Panc1 (cell line): Measurements from ENCODE around the gene ARHGEF10L. TPM values are rescaled to one million over a fixed set of nuclear protein-coding genes. Genes with fewer than 3 reads are reported as not detected.

Experiments used
- ATAC-seq: fragments of 200-7000 bp; cut with Tn5 transposase; 2 replicates; pipeline ENCODE4 v1.9.1; 2020; ENCODE audit warnings: mild to moderate bottlenecking, moderate library complexity
- BruUV-seq: library from RNA; stranded (reverse); fragments of 400-500 nt; replicated peaks from 2 replicates; lab custom pipeline; 2021; lab: Mats Ljungman, UMichigan
- CTCF ChIA-PET: fragments of 300-600 bp; sonication (Branson Sonifier 250); formaldehyde crosslinking; loops from one replicate; lab custom pipeline; 2022; ENCODE audit warnings: antibody characterized with exemption; lab: Charles Lee
- POLR2A ChIA-PET: fragments of 300-600 bp; sonication (Branson Sonifier 250); formaldehyde crosslinking; loops from one replicate; lab custom pipeline; 2022; ENCODE audit warnings: antibody characterized with exemption; lab: Charles Lee
- DNase-seq: peaks from one replicate; pipeline ENCODE4 v3.0.0-alpha.2; 2010; ENCODE audit warnings: low read depth, low spot score
- H3K27ac ChIP-seq: 2 replicates; pipeline ENCODE4 v1.5.1; 2011; ENCODE audit warnings: mild to moderate bottlenecking, low read length, inconsistent platforms
- H3K27me3 ChIP-seq: fragments of 200-500 bp; sonication (Bioruptor generic); 2 replicates; pipeline ENCODE4 v1.6.0; 2014; ENCODE audit warnings: low read length, inconsistent platforms; ENCODE audit not compliant: control insufficient read depth, insufficient read depth
- H3K36me3 ChIP-seq: fragments of 200-500 bp; sonication (Bioruptor generic); 2 replicates; pipeline ENCODE4 v1.5.1; 2014; ENCODE audit warnings: inconsistent platforms, mild to moderate bottlenecking, low read length, moderate library complexity; ENCODE audit not compliant: control insufficient read depth, insufficient read depth
- H3K4me1 ChIP-seq: 2 replicates; pipeline ENCODE4 v1.5.1; 2011; ENCODE audit warnings: inconsistent platforms, mild to moderate bottlenecking, low read length, moderate library complexity; ENCODE audit not compliant: control insufficient read depth, insufficient read depth
- H3K4me3 ChIP-seq, 2 experiments: 2 replicates each; pipeline ENCODE4 v1.5.1; 2011 to 2012; ENCODE audit warnings: low read depth in 2 of 2, low read length in 2 of 2, mild to moderate bottlenecking in 2 of 2, inconsistent platforms in 1 of 2, moderate library complexity in 1 of 2
- H3K9me3 ChIP-seq: fragments of 200-500 bp; sonication (Bioruptor generic); 2 replicates; pipeline ENCODE4 v1.5.1; 2014; ENCODE audit warnings: low read depth, mild to moderate bottlenecking, inconsistent platforms, low read length, moderate library complexity; ENCODE audit not compliant: control insufficient read depth, insufficient read depth
- POLR2AphosphoS5 ChIP-seq: IDR thresholded peaks from 2 replicates; pipeline ENCODE4 v1.6.1; 2012; ENCODE audit warnings: mild to moderate bottlenecking, low read depth, low read length, moderate library complexity
- SIN3A ChIP-seq: IDR thresholded peaks from 2 replicates; pipeline ENCODE4 v1.6.1; 2012; ENCODE audit warnings: low read depth, mild to moderate bottlenecking, low read length, moderate library complexity, borderline replicate concordance; ENCODE audit not compliant: insufficient read depth
- TCF7L2 ChIP-seq: IDR thresholded peaks from 2 replicates; pipeline ENCODE4 v1.6.1; 2011; ENCODE audit warnings: mild to moderate bottlenecking, low read depth, low read length, inconsistent platforms
- in situ Hi-C: cut with HindIII; loops from 2 replicates; pipeline ENCODE4 v1.10.0; 2016; ENCODE audit warnings: low sequenced_read_pairs, low pct_unique_long_range_greater_than_20kb
- intact Hi-C: fragments of 100-400 bp; cut with micrococcal nuclease; formaldehyde crosslinking; loops from one replicate; pipeline ENCODE4 v1.10.0; 2022; ENCODE audit not compliant: unreplicated experiment
- total RNA-seq: library from RNA; stranded (reverse); gene quantifications from one replicate; pipeline ENCODE4 v1.2.1, GENCODE V29; 2021; ENCODE audit not compliant: unreplicated experiment
- TF ChIP-seq, protein P1 (sequence below): fragments of 450-650 bp; IDR thresholded peaks from 2 replicates; pipeline ENCODE4 v1.5.1; 2017; ENCODE audit warnings: mild to moderate bottlenecking
- TF ChIP-seq, protein P2 (sequence below), 2 experiments: IDR thresholded peaks; 2 replicates each; pipeline ENCODE4 v1.6.1; 2011 to 2012; ENCODE audit warnings: low read depth in 2 of 2, control low read depth in 1 of 2, low read length in 1 of 2, mild to moderate bottlenecking in 1 of 2, moderate library complexity in 1 of 2; ENCODE audit not compliant: insufficient read depth in 1 of 2

ARHGEF10L gene
- total RNA-seq, 1 experiment from 2014 or later = 5.9 TPM

DNA sequence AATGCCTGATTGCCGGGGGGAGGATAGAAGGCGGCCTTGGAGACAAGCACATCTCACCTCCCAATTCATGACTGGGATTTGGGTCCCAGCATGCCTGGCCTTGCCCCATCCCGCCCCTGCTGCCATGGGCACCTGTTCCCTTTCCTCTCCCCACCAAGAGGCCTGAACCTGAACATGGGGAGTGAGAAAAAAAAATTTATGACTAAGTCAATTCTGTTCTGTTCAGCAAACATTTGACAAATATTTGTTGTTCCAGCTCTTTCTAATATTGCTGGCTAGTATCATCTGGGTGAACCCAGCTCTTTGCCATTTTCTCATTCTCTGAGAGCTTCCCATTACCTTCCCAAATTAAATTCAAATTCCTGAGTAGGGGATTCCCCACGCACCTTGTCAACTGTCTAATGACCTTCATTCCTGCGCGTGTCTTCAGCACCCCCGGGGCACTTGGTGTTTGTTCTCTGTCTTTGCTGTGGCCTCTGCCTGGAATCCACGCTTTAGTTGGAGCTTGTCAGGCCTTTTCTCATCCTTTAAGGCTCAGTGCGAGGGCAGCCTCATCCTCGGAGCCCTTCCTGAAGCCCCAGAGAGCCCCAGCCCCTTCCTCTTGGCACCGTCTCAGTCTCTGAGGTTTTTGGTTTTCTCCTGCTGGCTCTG is 42.8 kb downstream of the ARHGEF10L start:
- DNase-seq = no peak
- no TSS peak for BruUV-seq
- CTCF ChIA-PET = interaction anchor here (0.6 to 0.9 kb wide), 2 partner anchors 13 to 80 kb away, joined by 6 read pairs; no protein-coding TSS in a partner anchor
- no peak overlapping the region for H3K27ac ChIP-seq
- no peak overlapping the region for H3K4me3 ChIP-seq
- H3K9me3 ChIP-seq = no peaks in the 10 kb centered on the region
- no peaks in the 10 kb centered on the region for H3K36me3 ChIP-seq
- POLR2A ChIA-PET = no interaction called here
- H3K27me3 ChIP-seq = no peaks in the 10 kb centered on the region
- in situ Hi-C loops (no loop called here), intact Hi-C loops (no loop called here)
- TF ChIP-seq TCF7L2 (no peak), POLR2AphosphoS5 (no peak), SIN3A (no peak)
- TF ChIP-seq, protein P1, sequence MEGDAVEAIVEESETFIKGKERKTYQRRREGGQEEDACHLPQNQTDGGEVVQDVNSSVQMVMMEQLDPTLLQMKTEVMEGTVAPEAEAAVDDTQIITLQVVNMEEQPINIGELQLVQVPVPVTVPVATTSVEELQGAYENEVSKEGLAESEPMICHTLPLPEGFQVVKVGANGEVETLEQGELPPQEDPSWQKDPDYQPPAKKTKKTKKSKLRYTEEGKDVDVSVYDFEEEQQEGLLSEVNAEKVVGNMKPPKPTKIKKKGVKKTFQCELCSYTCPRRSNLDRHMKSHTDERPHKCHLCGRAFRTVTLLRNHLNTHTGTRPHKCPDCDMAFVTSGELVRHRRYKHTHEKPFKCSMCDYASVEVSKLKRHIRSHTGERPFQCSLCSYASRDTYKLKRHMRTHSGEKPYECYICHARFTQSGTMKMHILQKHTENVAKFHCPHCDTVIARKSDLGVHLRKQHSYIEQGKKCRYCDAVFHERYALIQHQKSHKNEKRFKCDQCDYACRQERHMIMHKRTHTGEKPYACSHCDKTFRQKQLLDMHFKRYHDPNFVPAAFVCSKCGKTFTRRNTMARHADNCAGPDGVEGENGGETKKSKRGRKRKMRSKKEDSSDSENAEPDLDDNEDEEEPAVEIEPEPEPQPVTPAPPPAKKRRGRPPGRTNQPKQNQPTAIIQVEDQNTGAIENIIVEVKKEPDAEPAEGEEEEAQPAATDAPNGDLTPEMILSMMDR = no peak
- ATAC-seq = no peak
- H3K4me1 ChIP-seq = peaks cover 15% of the 10 kb centered on the region

DNA sequence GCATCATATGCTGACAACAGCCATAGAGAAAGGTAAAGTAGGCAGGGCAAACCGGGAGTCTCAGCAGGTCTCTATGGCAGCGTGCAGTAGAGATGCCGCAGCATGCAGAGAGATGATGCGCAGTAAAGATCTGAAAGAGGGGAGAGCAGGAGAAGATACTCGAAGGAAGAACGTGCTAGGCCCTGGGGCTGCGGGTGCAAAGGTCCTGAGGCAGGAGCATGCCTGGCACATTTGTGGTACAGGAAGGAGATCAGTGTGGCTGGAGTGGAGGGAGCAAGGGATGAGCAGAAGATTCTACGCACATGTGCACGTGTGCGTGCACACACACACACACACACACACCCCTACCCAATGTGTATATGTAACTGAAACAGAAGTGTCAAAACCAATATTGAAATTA is 45.0 kb downstream of the ARHGEF10L start:
- ATAC-seq (no peak), DNase-seq (no peak)
- intact Hi-C loops (no loop called here), in situ Hi-C loops (no loop called here)
- no peaks in the 10 kb centered on the region for H3K9me3 ChIP-seq
- no peak overlapping the region for H3K27ac ChIP-seq
- H3K27me3 ChIP-seq = no peaks in the 10 kb centered on the region
- POLR2A ChIA-PET = no interaction called here
- peaks cover 27% of the 10 kb centered on the region for H3K4me1 ChIP-seq
- TF ChIP-seq, protein P2, sequence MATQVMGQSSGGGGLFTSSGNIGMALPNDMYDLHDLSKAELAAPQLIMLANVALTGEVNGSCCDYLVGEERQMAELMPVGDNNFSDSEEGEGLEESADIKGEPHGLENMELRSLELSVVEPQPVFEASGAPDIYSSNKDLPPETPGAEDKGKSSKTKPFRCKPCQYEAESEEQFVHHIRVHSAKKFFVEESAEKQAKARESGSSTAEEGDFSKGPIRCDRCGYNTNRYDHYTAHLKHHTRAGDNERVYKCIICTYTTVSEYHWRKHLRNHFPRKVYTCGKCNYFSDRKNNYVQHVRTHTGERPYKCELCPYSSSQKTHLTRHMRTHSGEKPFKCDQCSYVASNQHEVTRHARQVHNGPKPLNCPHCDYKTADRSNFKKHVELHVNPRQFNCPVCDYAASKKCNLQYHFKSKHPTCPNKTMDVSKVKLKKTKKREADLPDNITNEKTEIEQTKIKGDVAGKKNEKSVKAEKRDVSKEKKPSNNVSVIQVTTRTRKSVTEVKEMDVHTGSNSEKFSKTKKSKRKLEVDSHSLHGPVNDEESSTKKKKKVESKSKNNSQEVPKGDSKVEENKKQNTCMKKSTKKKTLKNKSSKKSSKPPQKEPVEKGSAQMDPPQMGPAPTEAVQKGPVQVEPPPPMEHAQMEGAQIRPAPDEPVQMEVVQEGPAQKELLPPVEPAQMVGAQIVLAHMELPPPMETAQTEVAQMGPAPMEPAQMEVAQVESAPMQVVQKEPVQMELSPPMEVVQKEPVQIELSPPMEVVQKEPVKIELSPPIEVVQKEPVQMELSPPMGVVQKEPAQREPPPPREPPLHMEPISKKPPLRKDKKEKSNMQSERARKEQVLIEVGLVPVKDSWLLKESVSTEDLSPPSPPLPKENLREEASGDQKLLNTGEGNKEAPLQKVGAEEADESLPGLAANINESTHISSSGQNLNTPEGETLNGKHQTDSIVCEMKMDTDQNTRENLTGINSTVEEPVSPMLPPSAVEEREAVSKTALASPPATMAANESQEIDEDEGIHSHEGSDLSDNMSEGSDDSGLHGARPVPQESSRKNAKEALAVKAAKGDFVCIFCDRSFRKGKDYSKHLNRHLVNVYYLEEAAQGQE (IDR thresholded peaks at IDR 0.05; ENCODE audit: insufficient read depth in 1 of 2, low read depth in 2 of 2, low read length in 1 of 2) = no peak
- no peak for TF ChIP-seq TCF7L2
- TF ChIP-seq, protein P1 = no peak
- CTCF ChIA-PET = no interaction called here
- BruUV-seq = no TSS peak
- no peaks in the 10 kb centered on the region for H3K36me3 ChIP-seq
- no peak overlapping the region for H3K4me3 ChIP-seq
